Coronary artery (tissue), 2 donors: ENCODE results near the gene ZNF469.

ENCODE experiments used
- DNase-seq: peaks from one replicate; pipeline ENCODE4 v3.0.0-alpha.2; 2017; ENCODE audit warnings: low spot score
- H3K27ac ChIP-seq, 2 donors: fragments of 200-600 bp; sonication (generic); one replicate each; pipeline ENCODE4 v1.5.1; 2016 to 2019
- H3K4me3 ChIP-seq: fragments of 200-600 bp; sonication (generic); 2 replicates; pipeline ENCODE4 v1.5.1; 2016; ENCODE audit warnings: mild to moderate bottlenecking, moderate library complexity
- TF ChIP-seq, protein P1 (sequence below): fragments of 200-600 bp; sonication (generic); IDR thresholded peaks from one replicate; pipeline ENCODE4 v1.5.1; 2019; ENCODE audit warnings: antibody characterized with exemption

Gene ZNF469

GRCh38 chr16:88348377-88349152, 34.2 kb upstream of the ZNF469 start:
- TF ChIP-seq, protein P1, sequence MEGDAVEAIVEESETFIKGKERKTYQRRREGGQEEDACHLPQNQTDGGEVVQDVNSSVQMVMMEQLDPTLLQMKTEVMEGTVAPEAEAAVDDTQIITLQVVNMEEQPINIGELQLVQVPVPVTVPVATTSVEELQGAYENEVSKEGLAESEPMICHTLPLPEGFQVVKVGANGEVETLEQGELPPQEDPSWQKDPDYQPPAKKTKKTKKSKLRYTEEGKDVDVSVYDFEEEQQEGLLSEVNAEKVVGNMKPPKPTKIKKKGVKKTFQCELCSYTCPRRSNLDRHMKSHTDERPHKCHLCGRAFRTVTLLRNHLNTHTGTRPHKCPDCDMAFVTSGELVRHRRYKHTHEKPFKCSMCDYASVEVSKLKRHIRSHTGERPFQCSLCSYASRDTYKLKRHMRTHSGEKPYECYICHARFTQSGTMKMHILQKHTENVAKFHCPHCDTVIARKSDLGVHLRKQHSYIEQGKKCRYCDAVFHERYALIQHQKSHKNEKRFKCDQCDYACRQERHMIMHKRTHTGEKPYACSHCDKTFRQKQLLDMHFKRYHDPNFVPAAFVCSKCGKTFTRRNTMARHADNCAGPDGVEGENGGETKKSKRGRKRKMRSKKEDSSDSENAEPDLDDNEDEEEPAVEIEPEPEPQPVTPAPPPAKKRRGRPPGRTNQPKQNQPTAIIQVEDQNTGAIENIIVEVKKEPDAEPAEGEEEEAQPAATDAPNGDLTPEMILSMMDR, result no peak
- no peak overlapping the region for H3K4me3 ChIP-seq
- H3K27ac ChIP-seq, result no peak overlapping the region
- no peak for DNase-seq

DNA sequence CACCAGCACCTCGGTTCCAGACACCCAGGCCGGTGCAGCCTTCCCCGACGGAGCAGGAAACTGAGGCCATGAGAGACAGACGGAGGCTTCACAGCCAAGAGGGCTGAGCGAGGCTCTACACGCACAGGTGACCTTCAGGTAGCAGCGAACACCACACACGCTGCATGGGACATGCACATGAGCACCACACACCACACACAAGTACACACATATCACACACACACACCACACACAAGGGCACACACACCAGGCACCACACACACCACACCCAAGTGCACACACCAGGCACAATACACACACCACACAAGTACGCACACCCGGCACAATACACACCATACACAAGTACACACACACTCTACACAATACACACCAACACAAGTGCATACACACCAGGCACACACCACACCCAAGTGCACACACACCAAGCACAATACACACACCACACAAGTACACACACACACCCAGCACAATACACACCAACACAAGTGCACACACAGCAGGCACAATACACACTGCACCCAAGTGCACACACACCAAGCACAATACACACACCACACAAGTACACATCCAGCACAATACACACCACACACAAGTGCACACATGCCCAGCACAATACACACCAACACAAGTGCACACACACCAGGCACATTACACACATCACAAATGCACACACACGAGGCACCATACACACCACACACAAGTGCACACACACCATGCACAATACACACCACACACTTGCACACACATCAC, 33.4 kb upstream of the ZNF469 start:
- Histone ChIP-seq H3K27ac (no peak overlapping the region), H3K4me3 (no peak overlapping the region)
- no peak for DNase-seq

GRCh38 chr16:88349903-88350900, 32.6 kb upstream of the ZNF469 start:
- TF ChIP-seq, protein P1, result no peak
- no peak for DNase-seq
- Histone ChIP-seq H3K4me3 (no peak overlapping the region), H3K27ac (no peak overlapping the region)

More for the DNA sequence above, 33.4 kb upstream of the ZNF469 start:
- TF ChIP-seq, protein P1, result no peak

DNA sequence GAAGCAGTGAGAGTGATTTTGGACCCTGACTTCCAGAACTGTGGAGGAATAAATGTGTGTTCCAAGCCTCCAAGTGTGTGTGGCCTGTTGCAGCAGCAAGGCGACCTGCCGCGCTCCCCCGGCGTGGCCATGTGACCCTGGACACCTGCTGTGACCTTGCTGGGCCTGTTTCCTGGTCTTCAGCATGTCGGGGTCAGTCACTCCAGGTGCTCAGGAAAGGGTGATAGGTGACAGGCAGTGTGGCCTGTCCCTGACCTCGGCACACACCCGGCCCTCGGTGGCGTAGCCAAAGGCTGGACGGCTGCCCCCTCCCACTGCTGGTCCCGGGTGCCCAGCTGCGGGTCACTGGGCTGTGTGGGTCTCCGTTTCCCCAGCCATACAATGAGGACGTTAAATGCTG, 31.8 kb upstream of the ZNF469 start:
- Histone ChIP-seq H3K27ac (no peak overlapping the region), H3K4me3 (no peak overlapping the region)
- DNase-seq, result no peak
- TF ChIP-seq, protein P1, result no peak

- DNase-seq, result no peak
- Histone ChIP-seq H3K27ac (no peak overlapping the region), H3K4me3 (no peak overlapping the region)
- TF ChIP-seq, protein P1, result no peak
Observed at GRCh38 chr16:88351491-88352101, 31.2 kb upstream of the ZNF469 start.
